ENCODE results near the gene EPHB2. TPM values are rescaled to one million over a fixed set of nuclear protein-coding genes. Genes with fewer than 3 reads are reported as not detected.

EPHB2 gene
- total and polyA plus RNA-seq, 2 of the 4 experiments (the other 2 are of a cell fraction), result 52.3 to 58.8 TPM

DNA sequence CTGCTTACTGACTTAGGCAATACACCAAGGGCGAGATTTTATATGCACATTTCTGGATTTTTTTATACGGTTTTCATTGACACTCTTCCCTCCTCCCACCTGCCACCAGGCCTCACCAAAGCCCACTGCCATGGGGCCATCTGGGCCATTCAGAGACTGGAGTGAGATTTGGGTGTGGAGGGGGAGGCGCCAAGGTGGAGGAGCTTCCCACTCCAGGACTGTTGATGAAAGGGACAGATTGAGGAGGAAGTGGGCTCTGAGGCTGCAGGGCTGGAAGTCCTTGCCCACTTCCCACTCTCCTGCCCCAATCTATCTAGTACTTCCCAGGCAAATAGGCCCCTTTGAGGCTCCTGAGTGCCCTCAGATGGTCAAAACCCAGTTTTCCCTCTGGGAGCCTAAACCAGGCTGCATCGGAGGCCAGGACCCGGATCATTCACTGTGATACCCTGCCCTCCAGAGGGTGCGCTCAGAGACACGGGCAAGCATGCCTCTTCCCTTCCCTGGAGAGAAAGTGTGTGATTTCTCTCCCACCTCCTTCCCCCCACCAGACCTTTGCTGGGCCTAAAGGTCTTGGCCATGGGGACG lies 204.1 kb downstream of the EPHB2 start:
- H3K4me2 ChIP-seq (ENCODE audit: low read depth, low read length), result no peak overlapping the region
- H3K9me3 ChIP-seq (ENCODE audit: control insufficient read depth, insufficient read depth, low read length), result no peaks in the 10 kb centered on the region
- no CpG with 5 or more reads among the region's 8 CpGs for WGBS, 2 experiments (ENCODE audit: extremely low coverage in 2 of 2, insufficient read length in 1 of 2)
- H3K4me1 ChIP-seq (ENCODE audit: control insufficient read depth, insufficient read depth, low read length), result peaks cover 2% of the 10 kb centered on the region
- BruUV-seq (replicated peaks), result no TSS peak
- no peak overlapping the region for H3K27ac ChIP-seq (ENCODE audit: insufficient read depth, low read length)
- no peak overlapping the region for H3K4ac ChIP-seq (ENCODE audit: low read depth, low read length)
- no peak overlapping the region for H2AK9ac ChIP-seq (replicated peaks; ENCODE audit: low read depth, low read length, poor library complexity)
- no peak overlapping the region for H4K91ac ChIP-seq (ENCODE audit: insufficient read depth, low read depth, low read length)
- H3K79me1 ChIP-seq (ENCODE audit: low read depth in 1 of 2, low read length in 2 of 2), result no peaks in the 10 kb centered on the region
- H3K23ac ChIP-seq (ENCODE audit: low read depth, low read length), result no peak overlapping the region
- H3K14ac ChIP-seq (replicated peaks; ENCODE audit: low read depth, low read length), result no peak overlapping the region
- no peak overlapping the region for H3K4me3 ChIP-seq (ENCODE audit: insufficient read depth, low read depth, low read length)
- intact Hi-C loops (cut with micrococcal nuclease), result no loop called here
- H2BK5ac ChIP-seq (ENCODE audit: low read depth, low read length, poor library complexity, severe bottlenecking), result no peak overlapping the region
- ChIA-PET POLR2A (ENCODE audit: unreplicated experiment) (no interaction called here), CTCF (interaction anchor here (0.6 kb wide), 1 partner anchor 807 kb away, joined by 3 read pairs; no protein-coding TSS in a partner anchor)
- H3K56ac ChIP-seq (ENCODE audit: extremely low read depth, insufficient read depth, low read length), result no peak overlapping the region
- no peak for TF ChIP-seq CHD1 (IDR thresholded peaks at IDR 0.05; ENCODE audit: low read depth, low read length)
- TF ChIP-seq RAD21 (IDR thresholded peaks at IDR 0.05; ENCODE audit: low read length), result no peak
- TF ChIP-seq RFX5 (IDR thresholded peaks at IDR 0.05; ENCODE audit: low read depth, low read length), result no peak
- no peak for TF ChIP-seq BHLHE40 (IDR thresholded peaks at IDR 0.05; ENCODE audit: low read depth, low read length)
- TF ChIP-seq, protein P1, sequence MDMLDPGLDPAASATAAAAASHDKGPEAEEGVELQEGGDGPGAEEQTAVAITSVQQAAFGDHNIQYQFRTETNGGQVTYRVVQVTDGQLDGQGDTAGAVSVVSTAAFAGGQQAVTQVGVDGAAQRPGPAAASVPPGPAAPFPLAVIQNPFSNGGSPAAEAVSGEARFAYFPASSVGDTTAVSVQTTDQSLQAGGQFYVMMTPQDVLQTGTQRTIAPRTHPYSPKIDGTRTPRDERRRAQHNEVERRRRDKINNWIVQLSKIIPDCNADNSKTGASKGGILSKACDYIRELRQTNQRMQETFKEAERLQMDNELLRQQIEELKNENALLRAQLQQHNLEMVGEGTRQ (IDR thresholded peaks at IDR 0.05; ENCODE audit: low read depth, low read length), result no peak
- no peak for TF ChIP-seq CEBPB (IDR thresholded peaks at IDR 0.05; ENCODE audit: low read depth, low read length)
- TF ChIP-seq FOS (IDR thresholded peaks at IDR 0.05; ENCODE audit: low read depth, low read length), result no peak
- no peak for TF ChIP-seq MAFK (IDR thresholded peaks at IDR 0.05; ENCODE audit: low read depth, low read length)
- no peak for TF ChIP-seq ELK1 (IDR thresholded peaks at IDR 0.05; ENCODE audit: borderline replicate concordance, low read depth, low read length)
- TF ChIP-seq RCOR1 (IDR thresholded peaks at IDR 0.05; ENCODE audit: insufficient replicate concordance, low read length), result no peak
- no peak for TF ChIP-seq MAZ (IDR thresholded peaks at IDR 0.05; ENCODE audit: borderline replicate concordance, low read depth, low read length)
- TF ChIP-seq NFE2L2 (IDR thresholded peaks at IDR 0.05; ENCODE audit: low read depth, low read length), result no peak
- no peak for TF ChIP-seq POLR2A (IDR thresholded peaks at IDR 0.05; ENCODE audit: low read depth, low read length)
- no peak for TF ChIP-seq MXI1 (IDR thresholded peaks at IDR 0.05; ENCODE audit: borderline replicate concordance, low read depth, low read length)
- no peak for TF ChIP-seq SMC3 (IDR thresholded peaks at IDR 0.05; ENCODE audit: low read depth, low read length)
- no peak for TF ChIP-seq CTCF (conservative IDR thresholded peaks at IDR 0.05; ENCODE audit: low read depth, low read length)
- ATAC-seq (ENCODE audit: low read depth), result no peak
- no peak overlapping the region for H4K5ac ChIP-seq (ENCODE audit: low read depth, low read length)
- H2BK20ac ChIP-seq (ENCODE audit: low read depth, low read length), result no peak overlapping the region
- in situ Hi-C loops (cut with MboI; ENCODE audit: low sequenced_read_pairs), result no loop called here
- peaks cover 36% of the 10 kb centered on the region for H3K36me3 ChIP-seq (ENCODE audit: control insufficient read depth, insufficient read depth, low read length)
- no peaks in the 10 kb centered on the region for H3K27me3 ChIP-seq (ENCODE audit: control insufficient read depth, insufficient read depth, low read length)
- 0 out of 2 replicates have a peak, but pooled peaks cover 11% of the 10 kb centered on the region for H3K9me1 ChIP-seq (ENCODE audit: insufficient read depth, low read length)
- DNase-seq, result no peak
- no peak overlapping the region for H2BK15ac ChIP-seq (ENCODE audit: low read depth, low read length)
- no peak overlapping the region for H2AK5ac ChIP-seq (ENCODE audit: low read depth, low read length)
- no peak overlapping the region for H2AFZ ChIP-seq (replicated peaks; ENCODE audit: low read length, poor library complexity)
- dilution Hi-C loops (cut with HindIII; ENCODE audit: low sequenced_read_pairs, unreplicated experiment), result no loop called here
- H4K8ac ChIP-seq (ENCODE audit: low read depth in 2 of 2, low read length in 2 of 2), result no peak overlapping the region
- no peak overlapping the region for H2BK120ac ChIP-seq (ENCODE audit: low read depth, low read length)
- H3K9ac ChIP-seq (ENCODE audit: low read depth, low read length), result no peak overlapping the region
- H4K20me1 ChIP-seq (ENCODE audit: insufficient read depth, low read length), result no peaks in the 10 kb centered on the region; the same call in 1 of the 2 replicates
- H3K18ac ChIP-seq (ENCODE audit: low read depth, low read length), result no peak overlapping the region

Data from IMR-90 (cell line).